Renal pelvis (tissue), 4 donors: Measurements from ENCODE around the gene RAB3C. TPM values are rescaled to one million over a fixed set of nuclear protein-coding genes. Genes with fewer than 3 reads are reported as not detected.

Source experiments
- DNase-seq: peaks from one replicate; pipeline ENCODE4 v3.0.0-alpha.2; 2013
- polyA plus RNA-seq, 3 donors: library from polyadenylated mRNA; unstranded; fragments of 120-200 nt; gene quantifications; one replicate each; pipeline ENCODE4 v1.2.1, GENCODE V29; 2013; ENCODE audit not compliant: insufficient read length in 3 of 3

Gene RAB3C
- polyA plus RNA-seq, 3 donors, result 1.4 to 3.2 (median 1.9) TPM

- no peak for DNase-seq
These were observed 188.9 kb downstream of the RAB3C start for GRCh38 chr5:58771796-58772195.

GRCh38 chr5:58773744-58774441 is 191.0 kb downstream of the RAB3C start:
- DNase-seq, result no peak

- no peak for DNase-seq
These were observed 192.1 kb downstream of the RAB3C start for GRCh38 chr5:58774937-58775336.

GRCh38 chr5:58775701-58776262 is 192.9 kb downstream of the RAB3C start:
- DNase-seq, result no peak

GRCh38 chr5:58776559-58776958 is 193.7 kb downstream of the RAB3C start:
- DNase-seq, result no peak

GRCh38 chr5:58778888-58779287 is 196.0 kb downstream of the RAB3C start:
- no peak for DNase-seq

- DNase-seq, result no peak
These were observed 203.2 kb downstream of the RAB3C start for GRCh38 chr5:58786035-58786434.

GRCh38 chr5:58786711-58787303 is 203.9 kb downstream of the RAB3C start:
- DNase-seq, result no peak

- no peak for DNase-seq
These were observed 205.1 kb downstream of the RAB3C start for GRCh38 chr5:58787987-58788386.

GRCh38 chr5:58793888-58794657 is 211.2 kb downstream of the RAB3C start:
- no peak for DNase-seq

- no peak for DNase-seq
These were observed 212.0 kb downstream of the RAB3C start for GRCh38 chr5:58794875-58795274.

- no peak for DNase-seq
These were observed 212.5 kb downstream of the RAB3C start for GRCh38 chr5:58795327-58795726.

GRCh38 chr5:58797021-58797420 is 214.1 kb downstream of the RAB3C start:
- no peak for DNase-seq

- DNase-seq, result no peak
These were observed 217.5 kb downstream of the RAB3C start for GRCh38 chr5:58800356-58800755.

GRCh38 chr5:58800861-58801540 is 218.1 kb downstream of the RAB3C start:
- DNase-seq, result no peak

GRCh38 chr5:58803056-58803455 is 220.2 kb downstream of the RAB3C start:
- DNase-seq, result no peak

- DNase-seq, result no peak
These were observed 221.4 kb downstream of the RAB3C start for GRCh38 chr5:58804291-58804690.

- DNase-seq, result no peak
These were observed 227.2 kb downstream of the RAB3C start for GRCh38 chr5:58810086-58810485.

GRCh38 chr5:58813855-58814254 is 231.0 kb downstream of the RAB3C start:
- DNase-seq, result no peak

GRCh38 chr5:58816181-58816731 is 233.4 kb downstream of the RAB3C start:
- no peak for DNase-seq

GRCh38 chr5:58818465-58818864 is 235.6 kb downstream of the RAB3C start:
- DNase-seq, result no peak

- DNase-seq, result no peak
These were observed 242.6 kb downstream of the RAB3C start for GRCh38 chr5:58825441-58825840.
